GM11168 (cell line): Measurements from ENCODE around the gene IL2.

ENCODE experiments used
- in situ Hi-C: fragments of 300-500 bp; cut with MboI; formaldehyde crosslinking; loops from one replicate; pipeline ENCODE4 v1.12.0; 2022; ENCODE audit warnings: low sequenced_read_pairs; ENCODE audit not compliant: unreplicated experiment

Gene IL2

DNA sequence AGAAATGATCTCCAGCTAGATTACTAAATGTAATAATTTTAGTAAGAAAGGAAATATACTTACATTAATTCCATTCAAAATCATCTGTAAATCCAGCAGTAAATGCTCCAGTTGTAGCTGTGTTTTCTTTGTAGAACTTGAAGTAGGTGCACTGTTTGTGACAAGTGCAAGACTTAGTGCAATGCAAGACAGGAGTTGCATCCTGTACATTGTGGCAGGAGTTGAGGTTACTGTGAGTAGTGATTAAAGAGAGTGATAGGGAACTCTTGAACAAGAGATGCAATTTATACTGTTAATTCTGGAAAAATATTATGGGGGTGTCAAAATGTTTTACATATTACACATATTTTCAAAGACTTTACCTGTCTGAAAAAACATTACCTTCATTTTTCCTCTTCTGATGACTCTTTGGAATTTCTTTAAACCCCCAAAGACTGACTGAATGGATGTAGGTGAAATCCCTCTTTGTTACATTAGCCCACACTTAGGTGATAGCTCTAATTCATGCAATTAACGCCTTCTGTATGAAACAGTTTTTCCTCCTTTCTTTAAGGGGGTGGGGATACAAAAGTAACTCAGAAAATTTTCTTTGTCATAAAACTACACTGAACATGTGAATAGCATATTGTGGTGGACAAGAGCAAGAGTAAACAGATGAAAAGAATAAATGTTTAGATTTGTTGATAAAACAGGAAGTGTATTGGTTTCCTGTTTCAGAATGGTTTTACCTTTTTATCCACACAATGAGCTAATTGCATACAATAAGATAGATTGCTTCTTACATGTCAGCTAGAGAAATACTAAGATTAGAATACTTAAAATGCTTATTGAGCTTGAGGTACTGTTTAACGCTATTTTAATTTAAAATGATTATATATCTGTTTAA, at the start of gene IL2:
Gene IL2, minus strand, starts transcription at position 495 of the 886 bp plus-strand sequence. Its CDS starts 285 bp downstream, at position 210.
- in situ Hi-C loops, result no loop called here

DNA sequence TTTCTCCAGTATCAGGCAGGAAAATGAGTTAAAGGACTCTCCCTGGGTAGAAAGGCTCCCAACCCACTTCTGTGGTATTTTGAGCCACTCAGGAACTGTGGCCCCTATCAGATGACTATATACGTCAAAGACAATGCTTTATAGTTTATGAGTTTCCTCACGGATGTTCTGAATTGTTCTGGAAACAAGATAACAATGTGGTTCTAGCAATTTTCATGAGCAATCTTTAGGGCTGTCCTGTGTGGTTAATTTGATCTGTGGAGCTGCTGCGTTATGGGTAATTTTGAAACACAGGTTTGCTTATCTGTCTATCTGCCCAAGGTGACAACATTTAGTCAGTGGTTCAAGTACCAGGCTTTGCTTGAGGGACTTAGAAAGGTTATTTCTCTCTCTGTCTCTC, 46.7 kb upstream of the IL2 start:
- in situ Hi-C loops, result no loop called here

DNA sequence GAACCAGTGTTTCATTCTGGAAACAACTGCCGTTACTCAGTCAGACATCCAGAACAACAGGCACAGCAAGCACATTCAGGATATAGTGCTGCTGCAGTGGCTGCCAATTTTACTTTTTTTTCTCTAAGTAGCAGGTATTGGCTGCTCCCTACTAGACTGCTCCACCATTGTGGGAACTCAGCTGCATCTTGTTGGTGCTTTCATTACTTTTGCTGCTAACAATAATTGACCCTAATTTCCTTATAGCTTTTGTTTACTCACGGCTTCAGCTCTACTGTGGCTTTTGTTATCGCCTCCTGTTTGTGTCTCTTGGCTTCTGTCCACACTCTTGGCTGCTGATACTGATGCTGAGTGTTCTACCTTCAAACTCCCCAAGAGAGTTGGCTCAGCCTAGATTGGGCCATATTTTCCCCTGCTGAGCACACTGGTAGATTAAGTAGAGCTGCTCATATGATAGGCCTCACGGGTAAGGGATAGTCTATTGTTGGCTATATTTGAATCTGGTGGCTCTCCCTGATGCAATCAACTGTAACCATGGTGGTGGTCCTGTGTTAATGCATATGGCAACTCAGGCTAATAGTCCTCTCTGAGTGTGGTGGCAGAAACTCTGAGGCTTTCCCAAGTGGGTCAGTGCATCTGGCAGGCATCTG, 44.5 kb upstream of the IL2 start:
- in situ Hi-C loops, result no loop called here

- in situ Hi-C loops, result no loop called here
Measured at GRCh38 chr4:122489061-122489460, 32.5 kb upstream of the IL2 start.

GRCh38 chr4:122483481-122483880, 27.0 kb upstream of the IL2 start:
- in situ Hi-C loops, result no loop called here

DNA sequence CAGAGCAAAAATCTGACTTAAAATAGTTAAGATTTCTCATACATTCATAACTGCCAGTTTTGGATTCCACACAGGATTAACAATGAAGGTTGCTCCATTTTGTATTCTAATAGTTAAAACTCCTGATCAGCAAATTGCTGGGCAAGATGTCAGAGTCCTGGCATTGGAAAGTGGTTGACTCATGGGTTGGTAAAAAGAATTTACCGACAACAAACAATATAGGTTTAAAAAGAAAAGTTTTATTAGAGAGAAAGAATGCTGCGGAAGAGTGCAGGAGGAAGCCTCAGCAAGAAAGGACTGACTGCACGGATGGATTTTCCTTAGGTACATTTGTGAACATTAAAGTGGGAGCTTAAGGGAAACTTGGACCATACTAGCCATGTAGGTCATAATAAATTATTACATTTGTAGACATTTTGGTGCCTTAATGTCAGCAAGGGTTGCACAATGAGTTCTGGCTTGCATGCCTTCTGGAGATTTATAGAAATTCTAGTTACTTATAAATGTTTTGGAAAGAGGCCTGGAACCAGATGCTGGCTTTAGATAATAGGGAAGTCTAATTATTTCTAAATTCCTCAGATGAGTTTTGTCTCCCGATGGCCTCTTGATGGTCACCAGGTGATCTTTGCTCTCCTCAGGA, 25.4 kb upstream of the IL2 start:
- in situ Hi-C loops, result no loop called here

DNA sequence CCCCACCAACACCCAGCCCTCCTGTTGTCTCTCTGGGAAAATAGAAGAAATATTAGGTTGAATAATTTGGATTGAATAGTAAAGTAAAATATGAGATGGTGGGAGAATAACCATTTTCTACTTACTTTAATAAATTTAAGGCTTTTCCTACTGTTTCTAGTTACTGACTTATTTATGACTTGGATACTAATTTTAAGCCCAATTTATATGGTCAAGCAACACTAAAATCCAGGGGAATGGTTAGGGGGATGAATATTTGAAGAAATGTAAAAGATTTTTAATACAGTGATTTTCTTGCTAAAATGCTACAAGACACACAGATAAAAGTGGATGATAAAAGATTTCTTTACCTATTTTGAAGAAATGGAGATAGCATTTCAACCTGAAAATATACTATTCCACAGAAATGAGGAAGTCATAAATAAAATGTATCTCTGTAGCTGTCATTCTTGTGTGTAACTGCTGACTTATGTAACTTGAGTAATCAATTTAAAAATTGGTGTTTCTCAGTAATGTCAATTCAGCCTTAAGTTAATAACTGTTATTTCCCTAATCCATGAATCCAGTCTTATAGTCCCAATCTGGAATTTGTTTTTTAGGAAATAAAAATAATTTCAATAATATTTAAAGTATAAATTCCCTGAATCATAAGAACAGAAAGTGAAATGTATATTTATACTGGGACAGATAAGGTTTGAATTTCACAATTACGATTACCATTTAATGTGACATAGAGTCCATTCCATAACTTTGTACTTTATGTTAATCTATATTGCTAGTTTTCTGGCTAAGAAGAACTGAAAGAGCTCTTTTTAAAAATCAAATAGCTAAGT, 24.3 kb upstream of the IL2 start:
- in situ Hi-C loops, result no loop called here

- in situ Hi-C loops, result no loop called here
Measured at GRCh38 chr4:122479935-122480416, 23.5 kb upstream of the IL2 start.

DNA sequence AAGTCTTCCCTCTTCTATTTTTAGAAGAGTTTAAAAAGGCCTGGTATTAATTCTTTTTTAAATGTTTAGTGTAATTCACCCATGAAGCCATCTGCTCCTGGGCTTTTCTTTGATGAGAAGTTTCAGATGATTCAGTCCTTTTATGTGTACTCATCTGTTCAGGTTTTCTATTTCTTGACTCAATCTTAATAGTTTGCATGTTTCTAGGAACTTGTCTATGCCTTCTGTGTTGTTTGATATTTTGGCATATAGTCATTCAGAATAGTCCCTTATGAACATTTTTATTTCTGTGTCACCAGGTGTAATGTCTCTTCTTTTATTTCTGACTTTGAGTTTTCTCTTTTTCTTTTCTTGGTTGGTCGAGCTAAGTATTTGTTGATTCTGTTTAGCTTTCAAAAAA, 20.2 kb upstream of the IL2 start:
- in situ Hi-C loops, result no loop called here

- in situ Hi-C loops, result no loop called here
Measured at GRCh38 chr4:122476126-122476525, 19.6 kb upstream of the IL2 start.

DNA sequence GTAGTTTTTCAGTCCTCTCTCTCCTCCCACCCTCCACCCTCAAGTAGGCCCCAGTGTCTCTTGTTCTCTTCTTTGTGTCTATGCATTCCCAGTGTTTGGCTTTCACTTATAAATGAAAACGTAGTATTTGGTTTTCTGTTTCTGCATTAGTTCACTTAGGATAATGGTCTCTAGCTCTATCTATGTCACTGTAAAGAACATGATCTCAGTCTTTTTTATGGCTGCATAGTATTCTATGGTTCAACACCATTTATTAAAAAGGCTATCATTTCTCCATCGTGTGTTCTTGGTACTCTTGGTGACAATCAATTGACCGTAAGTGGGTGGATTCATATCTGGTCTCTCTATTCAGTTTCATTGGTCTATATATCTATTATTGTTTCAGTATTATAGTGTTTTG, 18.7 kb upstream of the IL2 start:
- in situ Hi-C loops, result no loop called here

- in situ Hi-C loops, result no loop called here
Measured at GRCh38 chr4:122469457-122469856, 12.9 kb upstream of the IL2 start.

GRCh38 chr4:122458625-122459024, 2.1 kb upstream of the IL2 start:
- in situ Hi-C loops, result no loop called here

- in situ Hi-C loops, result no loop called here
Measured at GRCh38 chr4:122453384-122453995, 3.0 kb downstream of the IL2 start.

- in situ Hi-C loops, result no loop called here
Measured at GRCh38 chr4:122450847-122451246, 5.7 kb downstream of the IL2 start.

DNA sequence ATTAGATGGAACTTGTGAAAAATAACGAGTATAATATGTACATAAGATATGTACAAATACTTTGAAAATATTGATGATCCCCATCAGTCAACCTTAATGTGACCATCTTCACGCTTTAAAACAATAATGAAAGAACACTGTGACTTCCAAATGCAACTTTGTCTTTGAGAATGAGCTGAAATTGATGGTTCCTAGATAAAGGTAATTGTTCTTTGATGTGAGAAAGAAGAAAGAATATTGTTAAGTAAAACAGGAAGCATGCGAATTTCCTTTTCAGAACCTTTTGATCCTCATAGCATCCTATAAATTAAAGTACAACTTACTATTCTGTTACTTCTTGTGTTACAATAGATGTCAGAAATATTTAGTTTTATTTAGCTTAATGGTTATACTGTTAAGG, 22.2 kb downstream of the IL2 start:
- in situ Hi-C loops, result no loop called here

- in situ Hi-C loops, result no loop called here
Measured at GRCh38 chr4:122431351-122431750, 25.2 kb downstream of the IL2 start.

DNA sequence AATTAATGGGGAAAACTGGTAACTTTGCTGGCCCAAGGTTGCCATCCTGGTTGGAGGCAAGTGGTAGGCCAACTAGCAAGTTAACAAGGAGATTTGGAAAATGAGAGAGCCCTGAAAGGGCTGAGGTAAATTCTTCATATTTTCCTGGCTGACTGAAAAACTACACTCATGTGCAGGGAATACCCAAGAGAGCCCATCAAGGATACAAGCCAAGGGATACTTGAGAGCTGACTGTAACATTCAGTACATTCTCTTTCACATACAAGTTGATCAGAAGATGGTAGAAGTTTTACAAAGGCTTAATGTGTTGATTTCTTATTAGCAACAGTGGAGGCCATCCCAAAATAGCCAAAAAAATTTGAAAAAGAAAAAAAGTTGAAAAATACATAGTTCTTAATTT, 33.3 kb downstream of the IL2 start:
- in situ Hi-C loops, result no loop called here

DNA sequence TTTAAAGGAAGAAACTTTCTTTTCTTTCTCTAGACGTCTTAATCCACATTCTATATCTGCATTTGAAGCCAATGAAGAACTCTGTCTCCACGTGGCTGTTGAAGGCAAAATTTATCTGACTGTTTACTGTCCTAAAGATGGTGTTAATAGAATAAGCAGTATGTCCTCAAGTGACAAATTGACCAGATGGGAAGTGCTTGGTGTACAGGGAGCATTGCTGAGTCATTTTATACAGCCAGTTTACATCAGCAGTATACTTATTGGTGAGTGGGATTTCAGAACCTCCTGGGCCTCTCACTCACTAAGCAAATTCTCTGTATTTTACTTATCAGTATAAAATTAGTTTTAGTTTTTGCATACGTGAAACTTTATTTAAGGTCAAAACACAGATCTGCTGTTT, 44.0 kb downstream of the IL2 start:
- in situ Hi-C loops, result no loop called here

GRCh38 chr4:122403861-122404260, 52.7 kb downstream of the IL2 start:
- in situ Hi-C loops, result no loop called here
